Measurements from ENCODE around the gene PPP1R1B. TPM values are rescaled to one million over a fixed set of nuclear protein-coding genes. Genes with fewer than 3 reads are reported as not detected.
A peak's percentile ranks its signal among the peaks of the same experiment; 100 is the strongest.

The PPP1R1B gene
- total and polyA plus RNA-seq, 9 of the 15 experiments (the other 6 are each of a cell fraction or from before 2014, with no cell fraction given) = 0.07 to 0.18 (median 0.10) TPM; not detected in 4

DNA sequence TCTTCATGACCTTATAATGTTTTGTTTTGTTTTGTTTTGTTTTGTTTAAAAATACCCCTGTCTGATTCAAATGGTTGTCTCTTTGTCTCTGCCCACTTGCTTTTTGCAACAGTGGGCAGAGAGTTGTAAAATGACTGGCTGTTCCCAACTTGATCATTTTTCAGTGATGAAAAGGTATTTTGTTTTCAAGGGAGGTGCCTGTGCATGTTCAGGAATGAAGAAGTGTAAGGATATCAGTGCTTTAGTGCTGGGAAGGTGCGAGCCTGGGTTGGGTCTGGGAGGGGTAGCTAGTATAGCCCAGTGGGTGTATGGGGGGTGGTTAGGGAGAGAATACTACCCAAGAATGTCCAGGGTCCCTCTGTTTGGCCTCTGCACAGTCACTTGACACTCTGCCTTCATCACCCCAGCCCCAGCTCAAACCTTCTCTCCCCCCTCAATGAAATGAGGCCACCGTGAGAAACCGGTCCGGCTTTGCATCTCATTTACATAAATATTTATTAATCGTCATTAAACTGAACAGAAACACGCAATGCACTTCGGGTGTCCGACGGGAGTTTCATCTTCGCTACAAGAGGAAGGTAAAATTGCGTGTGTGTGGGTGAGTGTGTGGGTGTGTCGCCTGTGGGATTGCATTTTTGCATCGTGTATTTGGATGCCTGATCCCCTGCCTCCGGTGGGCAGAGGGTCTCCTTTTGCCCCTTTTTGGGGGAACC lies 23.3 kb upstream of the PPP1R1B start:
- Histone ChIP-seq H3K27ac (ENCODE audit: extremely low read depth, low read depth, low read length) (no peak overlapping the region), H3K4me1 (replicated peaks in 1 of 2; ENCODE audit: control insufficient read depth in 2 of 2, insufficient read depth in 2 of 2, low read length in 2 of 2) (peaks cover under 1 to 55% of the 10 kb centered on the region in 2 experiments; a peak in 3 of 5 replicates), H3K4me2 (ENCODE audit: insufficient read depth, low read length) (no peak overlapping the region), H2AFZ (ENCODE audit: low read depth, low read length) (no peak overlapping the region), H3K9ac (ENCODE audit: insufficient read depth in 1 of 2, low read depth in 2 of 2, low read length in 2 of 2) (no peak overlapping the region), H3K9me3 (replicated peaks; ENCODE audit: control insufficient read depth, insufficient read depth, low read depth, low read length) (no peaks in the 10 kb centered on the region), H3K79me2 (ENCODE audit: control insufficient read depth, insufficient read depth, low read length) (no peaks in the 10 kb centered on the region), H3K27me3 (ENCODE audit: control insufficient read depth in 2 of 2, insufficient read depth in 2 of 2, low read length in 2 of 2) (peaks cover 62 to 80% of the 10 kb centered on the region in 2 experiments), H3K4me3 (no peak overlapping the region), H3K36me3 (ENCODE audit: control insufficient read depth, insufficient read depth, low read length) (no peaks in the 10 kb centered on the region), H3K9me1 (ENCODE audit: control insufficient read depth, insufficient read depth, low read length) (no peaks in the 10 kb centered on the region), H4K20me1 (replicated peaks; ENCODE audit: control insufficient read depth, insufficient read depth, low read length) (peaks cover 3% of the 10 kb centered on the region)
- TF ChIP-seq ZNF165 (CRISPR knock-in tag; IDR thresholded peaks at IDR 0.05; ENCODE audit: borderline replicate concordance) (no peak), BDP1 (IDR thresholded peaks at IDR 0.05; ENCODE audit: insufficient read depth, insufficient read length) (no peak), DIDO1 (tag; IDR thresholded peaks at IDR 0.05; ENCODE audit: low read depth) (no peak)
- FAIRE-seq (no peak), ATAC-seq (no peak), DNase-seq (ENCODE audit: extremely low read depth in 1 of 4, low spot score in 3 of 4) (no peak)
- in situ Hi-C loops (cut with MboI) = loop anchor here (5.0 kb wide), 1 partner anchor 46 kb away; no protein-coding TSS in a partner anchor
- POLR2A ChIA-PET = interaction anchor here (0.5 kb wide), 1 partner anchor 14 kb away, joined by 3 read pairs; no protein-coding TSS in a partner anchor
- intact Hi-C loops (cut with micrococcal nuclease) = no loop called here
- CTCF ChIA-PET (ENCODE audit: low intra/inter-chr PET ratio) = no interaction called here
- WGBS (ENCODE audit: insufficient coverage, low coverage, missing lambda C conversion rate) = under 1% methylated on average over 14 of the region's 14 CpGs
- BruUV-seq (replicated peaks) = no TSS peak

DNA sequence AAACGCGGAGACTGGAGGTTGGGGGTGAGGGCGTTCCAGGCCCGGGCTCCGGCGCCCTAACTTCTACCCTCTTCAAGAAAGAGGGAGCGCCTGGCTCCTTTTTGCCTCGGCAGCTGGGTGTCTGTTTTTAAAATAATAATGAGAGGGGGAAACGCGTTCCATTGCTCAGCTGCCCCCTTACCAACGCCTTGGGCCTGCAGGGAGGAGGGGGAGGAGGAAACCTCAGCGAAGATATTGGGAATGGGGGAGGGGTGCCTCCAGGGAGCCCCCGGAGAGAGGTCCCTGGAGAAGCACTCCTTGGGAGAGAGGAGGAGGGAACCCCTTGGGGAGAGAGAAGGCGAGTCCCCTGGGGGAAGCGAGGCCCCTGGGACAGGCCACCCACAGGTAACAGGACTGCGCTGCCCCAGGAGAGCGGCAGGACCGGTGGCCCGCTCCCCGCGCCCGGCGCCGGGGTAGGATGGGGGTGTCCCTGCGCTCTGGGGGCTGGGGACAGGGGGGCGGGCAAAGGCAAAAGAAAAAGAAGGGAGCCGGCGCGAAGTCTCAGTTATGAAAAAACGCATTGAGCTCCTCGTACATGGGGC lies 21.8 kb upstream of the PPP1R1B start:
- no peak overlapping the region for H3K4me2 ChIP-seq (ENCODE audit: insufficient read depth, low read length)
- no peak for TF ChIP-seq ARHGAP35 (IDR thresholded peaks at IDR 0.05; ENCODE audit: partially characterized antibody)
- TF ChIP-seq PCBP1 (IDR thresholded peaks at IDR 0.05; ENCODE audit: low read depth, low read length, poor library complexity, severe bottlenecking) = peak; percentile 33
- BruUV-seq (replicated peaks) = no TSS peak
- peaks cover 47 to 65% of the 10 kb centered on the region in 2 experiments for H3K27me3 ChIP-seq (ENCODE audit: control insufficient read depth in 2 of 2, insufficient read depth in 2 of 2, low read length in 2 of 2)
- peak in 1 of 4 experiments; percentile 18 for DNase-seq (ENCODE audit: extremely low read depth in 1 of 4, low spot score in 3 of 4)
- no peaks in the 10 kb centered on the region for H3K36me3 ChIP-seq (ENCODE audit: control insufficient read depth, insufficient read depth, low read length)
- H3K4me1 ChIP-seq (replicated peaks in 1 of 2; ENCODE audit: control insufficient read depth in 2 of 2, insufficient read depth in 2 of 2, low read length in 2 of 2) = peaks cover 4 to 43% of the 10 kb centered on the region in 2 experiments; a peak in 3 of 5 replicates
- POLR2A ChIA-PET = interaction anchor here (0.7 kb wide), 1 partner anchor 25 kb away, joined by 3 read pairs; no protein-coding TSS in a partner anchor
- peaks cover 9% of the 10 kb centered on the region for H4K20me1 ChIP-seq (replicated peaks; ENCODE audit: control insufficient read depth, insufficient read depth, low read length)
- FAIRE-seq = no peak
- intact Hi-C loops (cut with micrococcal nuclease) (no loop called here), in situ Hi-C loops (cut with MboI) (loop anchor here (5.0 kb wide), 1 partner anchor 48 kb away; no protein-coding TSS in a partner anchor)
- WGBS (ENCODE audit: insufficient coverage, low coverage, missing lambda C conversion rate) = 31% methylated on average over 22 of the region's 31 CpGs
- CTCF ChIA-PET (ENCODE audit: low intra/inter-chr PET ratio) = no interaction called here
- H3K27ac ChIP-seq (ENCODE audit: extremely low read depth, low read depth, low read length) = no peak overlapping the region
- H3K4me3 ChIP-seq = no peak overlapping the region
- H3K9ac ChIP-seq (ENCODE audit: insufficient read depth in 1 of 2, low read depth in 2 of 2, low read length in 2 of 2) = no peak overlapping the region
- H3K9me1 ChIP-seq (ENCODE audit: control insufficient read depth, insufficient read depth, low read length) = no peaks in the 10 kb centered on the region
- H3K9me3 ChIP-seq (replicated peaks; ENCODE audit: control insufficient read depth, insufficient read depth, low read depth, low read length) = no peaks in the 10 kb centered on the region
- no peak overlapping the region for H2AFZ ChIP-seq (ENCODE audit: low read depth, low read length)
- no peak for ATAC-seq
- no peaks in the 10 kb centered on the region for H3K79me2 ChIP-seq (ENCODE audit: control insufficient read depth, insufficient read depth, low read length)
